GM23338 (cell line): ENCODE results near the gene CS. TPM values are rescaled to one million over a fixed set of nuclear protein-coding genes. Genes with fewer than 3 reads are reported as not detected.

ENCODE experiments used
- ATAC-seq: fragments of 200-7000 bp; cut with Tn5 transposase; 3 replicates; pipeline ENCODE4 v1.9.1; 2020
- DNase-seq: peaks from one replicate; pipeline ENCODE4 v3.0.0-alpha.2; 2015; ENCODE audit warnings: low spot score
- H2AFZ ChIP-seq: fragments of 200-600 bp; sonication (generic); 2 replicates; pipeline ENCODE4 v1.8.0; 2016; ENCODE audit warnings: antibody characterized with exemption, mild to moderate bottlenecking, moderate library complexity
- H3F3A ChIP-seq: fragments of 200-600 bp; sonication (generic); replicated peaks from 2 replicates; pipeline ENCODE4 v1.8.0; 2017; ENCODE audit warnings: antibody characterized with exemption, mixed run types, low read depth
- H3K27ac ChIP-seq: fragments of 200-600 bp; sonication (generic); 2 replicates; pipeline ENCODE4 v1.6.1; 2016; ENCODE audit warnings: low read depth
- H3K27me3 ChIP-seq: fragments of 200-600 bp; sonication (generic); 2 replicates; pipeline ENCODE4 v1.8.0; 2016; ENCODE audit warnings: mild to moderate bottlenecking, mixed run types, moderate library complexity; ENCODE audit not compliant: insufficient read depth
- H3K36me3 ChIP-seq: fragments of 200-600 bp; sonication (generic); 2 replicates; pipeline ENCODE4 v1.8.0; 2016; ENCODE audit warnings: mild to moderate bottlenecking; ENCODE audit not compliant: insufficient read depth
- H3K4me1 ChIP-seq: fragments of 200-600 bp; sonication (generic); 2 replicates; pipeline ENCODE4 v1.8.0; 2016; ENCODE audit warnings: mild to moderate bottlenecking, moderate library complexity; ENCODE audit not compliant: insufficient read depth
- H3K4me2 ChIP-seq: fragments of 200-600 bp; sonication (generic); 2 replicates; pipeline ENCODE4 v1.7.1; 2017; ENCODE audit warnings: mixed run types
- H3K4me3 ChIP-seq: fragments of 200-600 bp; sonication (generic); 2 replicates; pipeline ENCODE4 v1.6.1; 2016; ENCODE audit warnings: mixed run types
- H3K79me2 ChIP-seq: fragments of 200-600 bp; sonication (generic); replicated peaks from 2 replicates; pipeline ENCODE4 v1.8.0; 2017; ENCODE audit warnings: mild to moderate bottlenecking; ENCODE audit not compliant: insufficient read depth
- H3K9me2 ChIP-seq: fragments of 200-600 bp; sonication (generic); 2 replicates; pipeline ENCODE4 v1.8.0; 2017; ENCODE audit not compliant: insufficient read depth
- H4K20me1 ChIP-seq: fragments of 200-600 bp; sonication (generic); replicated peaks from 2 replicates; pipeline ENCODE4 v1.8.0; 2017; ENCODE audit warnings: mild to moderate bottlenecking; ENCODE audit not compliant: insufficient read depth
- H3K27ac Mint-ChIP-seq: 2 replicates; pipeline ENCODE4 v1.8.0; 2020; ENCODE audit warnings: inconsistent platforms, mild to moderate bottlenecking, moderate library complexity, mixed read lengths
- H3K27me3 Mint-ChIP-seq: 3 replicates; pipeline ENCODE4 v1.8.0; 2022; ENCODE audit warnings: low read depth, mild to moderate bottlenecking, moderate library complexity, mixed read lengths, inconsistent platforms; ENCODE audit not compliant: insufficient read depth, poor library complexity
- H3K36me3 Mint-ChIP-seq: 3 replicates; pipeline ENCODE4 v1.8.0; 2021; ENCODE audit warnings: low read depth, mild to moderate bottlenecking, inconsistent platforms, moderate library complexity, mixed read lengths
- H3K4me1 Mint-ChIP-seq: 3 replicates; pipeline ENCODE4 v1.8.0; 2020; ENCODE audit warnings: mild to moderate bottlenecking, inconsistent platforms, mixed read lengths
- H3K4me3 Mint-ChIP-seq: 3 replicates; pipeline ENCODE4 v1.8.0; 2021; ENCODE audit warnings: moderate library complexity, mild to moderate bottlenecking, inconsistent platforms, mixed read lengths
- H3K9me3 Mint-ChIP-seq: 3 replicates; pipeline ENCODE4 v1.8.0; 2020; ENCODE audit warnings: moderate library complexity, mild to moderate bottlenecking, inconsistent platforms, mixed read lengths
- EZH2 ChIP-seq: fragments of 200-600 bp; sonication (generic); IDR thresholded peaks from one replicate; pipeline ENCODE4 v1.8.0; 2017; ENCODE audit warnings: antibody characterized with exemption, mild to moderate bottlenecking, low read depth; ENCODE audit not compliant: unreplicated experiment
- JUNB ChIP-seq: IDR thresholded peaks from one replicate; pipeline ENCODE4 v1.6.1; 2016; ENCODE audit warnings: antibody characterized with exemption; ENCODE audit not compliant: unreplicated experiment
- NANOG ChIP-seq: IDR thresholded peaks from 2 replicates; pipeline ENCODE4 v1.6.1; 2016; ENCODE audit warnings: antibody characterized with exemption, borderline replicate concordance
- POLR2AphosphoS5 ChIP-seq: IDR thresholded peaks from 2 replicates; pipeline ENCODE4 v1.6.1; 2016; ENCODE audit warnings: antibody characterized with exemption, low read depth
- STAT1 ChIP-seq: IDR thresholded peaks from one replicate; pipeline ENCODE4 v1.6.1; 2016; ENCODE audit warnings: antibody characterized with exemption; ENCODE audit not compliant: unreplicated experiment
- ZNF331 ChIP-seq: fragments of 250-450 bp; sonication (Bioruptor Pico); IDR thresholded peaks from 2 replicates; pipeline ENCODE4 v1.5.0; 2020; ENCODE audit warnings: low read depth, mild to moderate bottlenecking, moderate library complexity
- polyA plus RNA-seq: library from polyadenylated mRNA; unstranded; fragments of >200 nt; fragmentation: Nextera tagmentation; extraction: Ambion mirVana; gene quantifications from 2 replicates; pipeline ENCODE4 v1.2.1, GENCODE V29; 2016
- total RNA-seq: library from RNA; depleted of rRNA; stranded (reverse); fragments of >200 nt; shearing (Covaris generic); gene quantifications from 2 replicates; pipeline ENCODE4 v1.2.3, GENCODE V29; 2014
- TF ChIP-seq, protein P1 (sequence below): IDR thresholded peaks from one replicate; pipeline ENCODE4 v1.6.1; 2018; ENCODE audit warnings: antibody characterized with exemption; ENCODE audit not compliant: unreplicated experiment
- TF ChIP-seq, protein P2 (sequence below), 2 experiments: fragments of 200-600 bp in 1 of 2; sonication (generic) in 1 of 2; conservative IDR thresholded peaks; 2 replicates each; pipeline versions ENCODE4 v1.5.1 to v1.6.1; 2016 to 2017; ENCODE audit warnings: antibody characterized with exemption in 2 of 2, low read depth in 2 of 2, mild to moderate bottlenecking in 2 of 2, moderate library complexity in 1 of 2
- TF ChIP-seq, protein P3 (sequence below): fragments of 250-450 bp; sonication (Bioruptor Pico); IDR thresholded peaks from 2 replicates; pipeline ENCODE4 v1.5.0; 2020; ENCODE audit warnings: mild to moderate bottlenecking, moderate library complexity

The CS gene
- total and polyA plus RNA-seq, 2 experiments from 2014 or later: 63.3 to 166 TPM

DNA sequence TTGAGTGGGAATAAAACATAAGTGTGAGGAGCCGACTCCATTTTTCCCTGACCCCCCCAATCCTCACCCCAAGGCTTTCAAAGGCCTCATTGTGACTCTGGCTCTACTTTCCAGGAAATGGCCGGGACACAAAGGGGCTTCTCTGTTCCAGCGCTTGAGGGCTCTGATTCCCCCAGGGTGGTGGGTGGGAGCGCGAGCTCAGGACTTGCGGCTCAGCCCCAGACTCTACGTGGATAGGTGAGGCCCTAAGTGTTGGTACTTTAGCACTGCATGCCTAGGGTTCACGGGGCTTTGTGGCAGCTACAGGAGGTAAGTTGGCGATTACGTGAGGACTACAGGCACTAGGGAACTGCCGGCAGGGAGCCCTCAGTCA, 15.1 kb upstream of the CS start (continued):
- TF ChIP-seq, protein P1, sequence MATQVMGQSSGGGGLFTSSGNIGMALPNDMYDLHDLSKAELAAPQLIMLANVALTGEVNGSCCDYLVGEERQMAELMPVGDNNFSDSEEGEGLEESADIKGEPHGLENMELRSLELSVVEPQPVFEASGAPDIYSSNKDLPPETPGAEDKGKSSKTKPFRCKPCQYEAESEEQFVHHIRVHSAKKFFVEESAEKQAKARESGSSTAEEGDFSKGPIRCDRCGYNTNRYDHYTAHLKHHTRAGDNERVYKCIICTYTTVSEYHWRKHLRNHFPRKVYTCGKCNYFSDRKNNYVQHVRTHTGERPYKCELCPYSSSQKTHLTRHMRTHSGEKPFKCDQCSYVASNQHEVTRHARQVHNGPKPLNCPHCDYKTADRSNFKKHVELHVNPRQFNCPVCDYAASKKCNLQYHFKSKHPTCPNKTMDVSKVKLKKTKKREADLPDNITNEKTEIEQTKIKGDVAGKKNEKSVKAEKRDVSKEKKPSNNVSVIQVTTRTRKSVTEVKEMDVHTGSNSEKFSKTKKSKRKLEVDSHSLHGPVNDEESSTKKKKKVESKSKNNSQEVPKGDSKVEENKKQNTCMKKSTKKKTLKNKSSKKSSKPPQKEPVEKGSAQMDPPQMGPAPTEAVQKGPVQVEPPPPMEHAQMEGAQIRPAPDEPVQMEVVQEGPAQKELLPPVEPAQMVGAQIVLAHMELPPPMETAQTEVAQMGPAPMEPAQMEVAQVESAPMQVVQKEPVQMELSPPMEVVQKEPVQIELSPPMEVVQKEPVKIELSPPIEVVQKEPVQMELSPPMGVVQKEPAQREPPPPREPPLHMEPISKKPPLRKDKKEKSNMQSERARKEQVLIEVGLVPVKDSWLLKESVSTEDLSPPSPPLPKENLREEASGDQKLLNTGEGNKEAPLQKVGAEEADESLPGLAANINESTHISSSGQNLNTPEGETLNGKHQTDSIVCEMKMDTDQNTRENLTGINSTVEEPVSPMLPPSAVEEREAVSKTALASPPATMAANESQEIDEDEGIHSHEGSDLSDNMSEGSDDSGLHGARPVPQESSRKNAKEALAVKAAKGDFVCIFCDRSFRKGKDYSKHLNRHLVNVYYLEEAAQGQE: no peak
- TF ChIP-seq EZH2: no peak

DNA sequence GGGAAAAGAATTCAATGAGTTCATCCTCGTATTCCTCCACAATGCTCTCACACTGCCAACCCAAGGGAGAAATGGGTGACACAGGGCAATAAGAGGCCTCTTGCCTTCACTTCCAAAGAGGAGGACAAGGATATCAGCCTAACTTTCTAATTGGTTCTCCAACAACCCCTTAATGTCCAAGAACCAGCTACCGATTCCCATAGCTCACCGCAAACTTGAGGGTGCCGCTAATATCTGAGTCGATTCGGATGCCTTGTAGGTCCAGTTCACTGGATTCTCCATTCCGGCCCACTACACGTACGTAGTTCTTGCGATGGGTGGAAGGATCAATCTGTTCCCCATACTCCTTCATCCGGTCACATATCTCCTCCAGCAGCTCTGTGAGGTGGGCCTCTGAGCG, 10.9 kb upstream of the CS start:
- Histone ChIP-seq H3K4me1 (peaks cover 5% of the 10 kb centered on the region), H3K27me3 (no peaks in the 10 kb centered on the region), H3K79me2 (peaks cover 20% of the 10 kb centered on the region), H3F3A (peaks cover 18% of the 10 kb centered on the region), H2AFZ (no peak overlapping the region), H4K20me1 (peaks cover 8% of the 10 kb centered on the region; the same call in 1 of the 2 replicates), H3K36me3 (peaks cover 60% of the 10 kb centered on the region), H3K4me3 (no peak overlapping the region), H3K27ac (no peak overlapping the region), H3K4me2 (no peak overlapping the region), H3K9me2 (no peaks in the 10 kb centered on the region)
- peaks cover 81% of the 10 kb centered on the region for H3K36me3 Mint-ChIP-seq
- DNase-seq (no peak), ATAC-seq (no peak)
- H3K4me1 Mint-ChIP-seq: peaks cover 4% of the 10 kb centered on the region; the same call in 2 of the 3 replicates
- no peak overlapping the region for H3K27ac Mint-ChIP-seq
- H3K9me3 Mint-ChIP-seq: no peaks in the 10 kb centered on the region; the same call in 2 of the 3 replicates
- TF ChIP-seq POLR2AphosphoS5 (no peak), ZNF331 (CRISPR knock-in tag) (no peak), NANOG (no peak)
- H3K4me3 Mint-ChIP-seq: no peak overlapping the region
- H3K27me3 Mint-ChIP-seq: peaks cover 7% of the 10 kb centered on the region

DNA sequence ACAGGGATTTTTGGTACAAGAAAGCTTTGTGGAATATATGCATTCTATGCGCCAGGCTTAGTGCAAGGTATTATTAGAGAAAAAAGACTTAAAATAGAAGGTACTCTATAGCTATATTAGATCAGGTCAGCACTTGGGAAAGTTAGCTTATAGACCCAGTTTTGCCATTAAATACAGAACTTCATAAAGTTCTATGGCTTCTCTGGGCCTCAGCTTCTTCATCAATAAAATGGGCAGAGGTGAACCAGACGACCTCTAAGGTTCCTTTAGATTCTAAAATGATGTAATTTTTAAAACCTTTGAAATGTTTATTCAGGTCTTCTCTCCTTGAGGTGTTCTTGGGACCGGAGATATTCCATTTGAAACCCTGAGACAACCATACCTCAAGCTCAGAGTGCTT, 8.6 kb upstream of the CS start:
- Histone ChIP-seq H3K27ac (no peak overlapping the region), H3K36me3 (peaks cover 51% of the 10 kb centered on the region), H3F3A (peaks cover 16% of the 10 kb centered on the region), H4K20me1 (0 out of 2 replicates have a peak, but pooled peaks cover 8% of the 10 kb centered on the region), H3K4me2 (no peak overlapping the region), H3K4me3 (no peak overlapping the region), H3K4me1 (no peaks in the 10 kb centered on the region), H3K27me3 (no peaks in the 10 kb centered on the region), H3K79me2 (peaks cover 2% of the 10 kb centered on the region; the same call in 1 of the 2 replicates), H2AFZ (no peak overlapping the region), H3K9me2 (no peaks in the 10 kb centered on the region)
- Mint-ChIP-seq H3K4me1 (no peaks in the 10 kb centered on the region), H3K36me3 (peaks cover 78% of the 10 kb centered on the region), H3K4me3 (no peak overlapping the region), H3K27ac (no peak overlapping the region), H3K9me3 (no peaks in the 10 kb centered on the region), H3K27me3 (no peaks in the 10 kb centered on the region)
- no peak for DNase-seq
- no peak for ATAC-seq
- TF ChIP-seq EZH2 (no peak), ZNF331 (CRISPR knock-in tag) (no peak), JUNB (no peak), POLR2AphosphoS5 (no peak), STAT1 (no peak)
- TF ChIP-seq, protein P2, sequence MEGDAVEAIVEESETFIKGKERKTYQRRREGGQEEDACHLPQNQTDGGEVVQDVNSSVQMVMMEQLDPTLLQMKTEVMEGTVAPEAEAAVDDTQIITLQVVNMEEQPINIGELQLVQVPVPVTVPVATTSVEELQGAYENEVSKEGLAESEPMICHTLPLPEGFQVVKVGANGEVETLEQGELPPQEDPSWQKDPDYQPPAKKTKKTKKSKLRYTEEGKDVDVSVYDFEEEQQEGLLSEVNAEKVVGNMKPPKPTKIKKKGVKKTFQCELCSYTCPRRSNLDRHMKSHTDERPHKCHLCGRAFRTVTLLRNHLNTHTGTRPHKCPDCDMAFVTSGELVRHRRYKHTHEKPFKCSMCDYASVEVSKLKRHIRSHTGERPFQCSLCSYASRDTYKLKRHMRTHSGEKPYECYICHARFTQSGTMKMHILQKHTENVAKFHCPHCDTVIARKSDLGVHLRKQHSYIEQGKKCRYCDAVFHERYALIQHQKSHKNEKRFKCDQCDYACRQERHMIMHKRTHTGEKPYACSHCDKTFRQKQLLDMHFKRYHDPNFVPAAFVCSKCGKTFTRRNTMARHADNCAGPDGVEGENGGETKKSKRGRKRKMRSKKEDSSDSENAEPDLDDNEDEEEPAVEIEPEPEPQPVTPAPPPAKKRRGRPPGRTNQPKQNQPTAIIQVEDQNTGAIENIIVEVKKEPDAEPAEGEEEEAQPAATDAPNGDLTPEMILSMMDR (conservative IDR thresholded peaks at IDR 0.05; ENCODE audit: low read depth in 2 of 2): no peak
- TF ChIP-seq, protein P3, sequence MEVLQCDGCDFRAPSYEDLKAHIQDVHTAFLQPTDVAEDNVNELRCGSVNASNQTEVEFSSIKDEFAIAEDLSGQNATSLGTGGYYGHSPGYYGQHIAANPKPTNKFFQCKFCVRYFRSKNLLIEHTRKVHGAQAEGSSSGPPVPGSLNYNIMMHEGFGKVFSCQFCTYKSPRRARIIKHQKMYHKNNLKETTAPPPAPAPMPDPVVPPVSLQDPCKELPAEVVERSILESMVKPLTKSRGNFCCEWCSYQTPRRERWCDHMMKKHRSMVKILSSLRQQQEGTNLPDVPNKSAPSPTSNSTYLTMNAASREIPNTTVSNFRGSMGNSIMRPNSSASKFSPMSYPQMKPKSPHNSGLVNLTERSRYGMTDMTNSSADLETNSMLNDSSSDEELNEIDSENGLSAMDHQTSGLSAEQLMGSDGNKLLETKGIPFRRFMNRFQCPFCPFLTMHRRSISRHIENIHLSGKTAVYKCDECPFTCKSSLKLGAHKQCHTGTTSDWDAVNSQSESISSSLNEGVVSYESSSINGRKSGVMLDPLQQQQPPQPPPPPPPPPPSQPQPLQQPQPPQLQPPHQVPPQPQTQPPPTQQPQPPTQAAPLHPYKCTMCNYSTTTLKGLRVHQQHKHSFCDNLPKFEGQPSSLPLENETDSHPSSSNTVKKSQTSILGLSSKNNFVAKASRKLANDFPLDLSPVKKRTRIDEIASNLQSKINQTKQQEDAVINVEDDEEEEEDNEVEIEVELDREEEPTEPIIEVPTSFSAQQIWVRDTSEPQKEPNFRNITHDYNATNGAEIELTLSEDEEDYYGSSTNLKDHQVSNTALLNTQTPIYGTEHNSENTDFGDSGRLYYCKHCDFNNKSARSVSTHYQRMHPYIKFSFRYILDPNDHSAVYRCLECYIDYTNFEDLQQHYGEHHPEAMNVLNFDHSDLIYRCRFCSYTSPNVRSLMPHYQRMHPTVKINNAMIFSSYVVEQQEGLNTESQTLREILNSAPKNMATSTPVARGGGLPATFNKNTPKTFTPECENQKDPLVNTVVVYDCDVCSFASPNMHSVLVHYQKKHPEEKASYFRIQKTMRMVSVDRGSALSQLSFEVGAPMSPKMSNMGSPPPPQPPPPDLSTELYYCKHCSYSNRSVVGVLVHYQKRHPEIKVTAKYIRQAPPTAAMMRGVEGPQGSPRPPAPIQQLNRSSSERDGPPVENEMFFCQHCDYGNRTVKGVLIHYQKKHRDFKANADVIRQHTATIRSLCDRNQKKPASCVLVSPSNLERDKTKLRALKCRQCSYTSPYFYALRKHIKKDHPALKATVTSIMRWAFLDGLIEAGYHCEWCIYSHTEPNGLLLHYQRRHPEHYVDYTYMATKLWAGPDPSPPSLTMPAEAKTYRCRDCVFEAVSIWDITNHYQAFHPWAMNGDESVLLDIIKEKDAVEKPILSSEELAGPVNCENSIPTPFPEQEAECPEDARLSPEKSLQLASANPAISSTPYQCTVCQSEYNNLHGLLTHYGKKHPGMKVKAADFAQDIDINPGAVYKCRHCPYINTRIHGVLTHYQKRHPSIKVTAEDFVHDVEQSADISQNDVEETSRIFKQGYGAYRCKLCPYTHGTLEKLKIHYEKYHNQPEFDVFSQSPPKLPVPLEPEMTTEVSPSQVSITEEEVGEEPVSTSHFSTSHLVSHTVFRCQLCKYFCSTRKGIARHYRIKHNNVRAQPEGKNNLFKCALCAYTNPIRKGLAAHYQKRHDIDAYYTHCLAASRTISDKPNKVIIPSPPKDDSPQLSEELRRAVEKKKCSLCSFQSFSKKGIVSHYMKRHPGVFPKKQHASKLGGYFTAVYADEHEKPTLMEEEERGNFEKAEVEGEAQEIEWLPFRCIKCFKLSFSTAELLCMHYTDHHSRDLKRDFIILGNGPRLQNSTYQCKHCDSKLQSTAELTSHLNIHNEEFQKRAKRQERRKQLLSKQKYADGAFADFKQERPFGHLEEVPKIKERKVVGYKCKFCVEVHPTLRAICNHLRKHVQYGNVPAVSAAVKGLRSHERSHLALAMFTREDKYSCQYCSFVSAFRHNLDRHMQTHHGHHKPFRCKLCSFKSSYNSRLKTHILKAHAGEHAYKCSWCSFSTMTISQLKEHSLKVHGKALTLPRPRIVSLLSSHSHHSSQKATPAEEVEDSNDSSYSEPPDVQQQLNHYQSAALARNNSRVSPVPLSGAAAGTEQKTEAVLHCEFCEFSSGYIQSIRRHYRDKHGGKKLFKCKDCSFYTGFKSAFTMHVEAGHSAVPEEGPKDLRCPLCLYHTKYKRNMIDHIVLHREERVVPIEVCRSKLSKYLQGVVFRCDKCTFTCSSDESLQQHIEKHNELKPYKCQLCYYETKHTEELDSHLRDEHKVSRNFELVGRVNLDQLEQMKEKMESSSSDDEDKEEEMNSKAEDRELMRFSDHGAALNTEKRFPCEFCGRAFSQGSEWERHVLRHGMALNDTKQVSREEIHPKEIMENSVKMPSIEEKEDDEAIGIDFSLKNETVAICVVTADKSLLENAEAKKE (CRISPR knock-in tag): no peak
